Mesenchymal stem cell (in vitro differentiated cells and primary cell): ENCODE results near the gene PARD3.

Experiments
- DNase-seq: peaks from one replicate; pipeline ENCODE4 v3.0.0-alpha.2; 2013
- H2AFZ ChIP-seq: one replicate; pipeline ENCODE4 v1.6.1; 2013; ENCODE audit warnings: low read depth, mild to moderate bottlenecking, control low read depth, inconsistent platforms, low read length, moderate library complexity
- H2AK5ac ChIP-seq: 2 replicates; pipeline ENCODE4 v1.6.1; 2013; ENCODE audit warnings: low read length, moderate library complexity, mild to moderate bottlenecking, inconsistent platforms; ENCODE audit not compliant: severe bottlenecking
- H2BK120ac ChIP-seq: one replicate; pipeline ENCODE4 v1.6.1; 2013; ENCODE audit warnings: low read depth, mild to moderate bottlenecking, inconsistent platforms, low read length, moderate library complexity
- H2BK12ac ChIP-seq, 2 experiments: one replicate each; pipeline ENCODE4 v1.6.1; 2013; ENCODE audit warnings: inconsistent platforms in 2 of 2, low read length in 2 of 2, mild to moderate bottlenecking in 2 of 2, moderate library complexity in 2 of 2, control low read depth in 1 of 2
- H2BK15ac ChIP-seq: one replicate; pipeline ENCODE4 v1.6.1; 2013; ENCODE audit warnings: mild to moderate bottlenecking, low read depth, inconsistent platforms; ENCODE audit not compliant: poor library complexity, severe bottlenecking
- H2BK5ac ChIP-seq: 2 replicates; pipeline ENCODE4 v1.6.1; 2013; ENCODE audit warnings: low read depth, mild to moderate bottlenecking, low read length, control low read depth, inconsistent platforms; ENCODE audit not compliant: poor library complexity, severe bottlenecking
- H3K14ac ChIP-seq, 2 experiments: one replicate each; pipeline ENCODE4 v1.6.1; 2013; ENCODE audit warnings: inconsistent platforms in 2 of 2, low read length in 2 of 2, control low read depth in 1 of 2, mild to moderate bottlenecking in 1 of 2, moderate library complexity in 1 of 2
- H3K18ac ChIP-seq, 2 experiments: one replicate each; pipeline ENCODE4 v1.6.1; 2013; ENCODE audit warnings: inconsistent platforms in 2 of 2, low read length in 2 of 2, control low read depth in 1 of 2, low read depth in 1 of 2, mild to moderate bottlenecking in 1 of 2
- H3K23ac ChIP-seq, 2 experiments: one replicate each; pipeline ENCODE4 v1.6.1; 2013; ENCODE audit warnings: inconsistent platforms in 2 of 2, low read length in 2 of 2, mild to moderate bottlenecking in 2 of 2, moderate library complexity in 2 of 2, control low read depth in 1 of 2
- H3K27ac ChIP-seq: 2 replicates; pipeline ENCODE4 v1.5.1; 2013; ENCODE audit warnings: mild to moderate bottlenecking, moderate library complexity, low read length, control low read depth, inconsistent platforms; ENCODE audit not compliant: poor library complexity, severe bottlenecking
- H3K27me3 ChIP-seq, 2 experiments: 2 replicates each; pipeline versions ENCODE4 v1.6.1 to v1.7.0; 2013; ENCODE audit warnings: low read length in 2 of 2, mild to moderate bottlenecking in 2 of 2, moderate library complexity in 2 of 2, control low read depth in 1 of 2, inconsistent platforms in 1 of 2; ENCODE audit not compliant: control insufficient read depth in 1 of 2, insufficient read depth in 1 of 2
- H3K36me3 ChIP-seq, 2 experiments: 2 replicates each; pipeline versions ENCODE4 v1.6.1 to v1.7.0; 2013; ENCODE audit warnings: low read length in 2 of 2, control low read depth in 1 of 2, inconsistent platforms in 1 of 2, low read depth in 1 of 2, mild to moderate bottlenecking in 1 of 2; ENCODE audit not compliant: insufficient read depth in 2 of 2, control insufficient read depth in 1 of 2
- H3K4ac ChIP-seq, 2 experiments: one replicate each; pipeline ENCODE4 v1.6.1; 2013; ENCODE audit warnings: inconsistent platforms in 2 of 2, low read length in 2 of 2, mild to moderate bottlenecking in 2 of 2, moderate library complexity in 2 of 2, control low read depth in 1 of 2, low read depth in 1 of 2
- H3K4me1 ChIP-seq: 2 replicates; pipeline ENCODE4 v1.6.1; 2013; ENCODE audit warnings: low read depth, low read length, control low read depth; ENCODE audit not compliant: control insufficient read depth, insufficient read depth
- H3K4me2 ChIP-seq: 2 replicates; pipeline ENCODE4 v1.6.1; 2013; ENCODE audit warnings: low read length, mild to moderate bottlenecking, inconsistent platforms; ENCODE audit not compliant: poor library complexity, severe bottlenecking
- H3K4me3 ChIP-seq, 2 experiments: 2 replicates each; pipeline versions ENCODE4 v1.5.1 to v1.7.0; 2013; ENCODE audit warnings: low read length in 2 of 2, mild to moderate bottlenecking in 2 of 2, control low read depth in 1 of 2, low read depth in 1 of 2; ENCODE audit not compliant: insufficient read depth in 1 of 2
- H3K79me1 ChIP-seq: replicated peaks from 2 replicates; pipeline ENCODE4 v1.6.1; 2013; ENCODE audit warnings: mild to moderate bottlenecking, control low read depth, low read length, inconsistent platforms; ENCODE audit not compliant: poor library complexity, severe bottlenecking
- H3K9ac ChIP-seq: 2 replicates; pipeline ENCODE4 v1.7.0; 2013; ENCODE audit warnings: mild to moderate bottlenecking, low read length, moderate library complexity
- H3K9me3 ChIP-seq: 2 replicates; pipeline ENCODE4 v1.7.0; 2013; ENCODE audit warnings: mild to moderate bottlenecking, low read length; ENCODE audit not compliant: control insufficient read depth
- H4K8ac ChIP-seq: one replicate; pipeline ENCODE4 v1.6.1; 2013; ENCODE audit warnings: inconsistent platforms, mild to moderate bottlenecking, low read length, moderate library complexity
- H4K91ac ChIP-seq: one replicate; pipeline ENCODE4 v1.6.1; 2013; ENCODE audit warnings: mild to moderate bottlenecking, low read length, inconsistent platforms
- WGBS: methylation state at CpG from one replicate; pipeline ENCODE4 v1.1.7; 2013; ENCODE audit warnings: mixed read lengths; 5-methylcytosine and 5-hydroxymethylcytosine counted together

PARD3 gene

DNA sequence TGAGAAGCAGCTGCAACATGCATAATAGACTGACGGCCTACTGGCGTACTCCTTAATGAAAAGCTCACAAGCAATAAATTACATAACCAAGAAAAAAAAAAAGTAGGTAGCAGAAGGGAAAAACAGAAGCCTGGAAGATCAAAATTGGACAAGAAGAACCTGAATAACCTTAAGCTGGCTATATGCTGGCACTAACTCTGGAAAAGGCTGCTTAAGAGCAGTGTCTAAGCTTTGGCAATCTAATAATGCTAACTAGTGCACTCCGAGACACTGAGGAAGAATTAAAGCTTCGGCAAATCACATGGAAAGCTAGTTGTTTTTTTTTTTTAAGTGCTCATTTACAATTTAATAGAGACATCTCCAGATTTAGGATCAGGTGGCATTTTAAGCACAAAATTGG lies 441.9 kb downstream of the PARD3 start:
- Histone ChIP-seq H3K79me1 (peaks cover 15% of the 10 kb centered on the region), H2BK120ac (no peak overlapping the region), H2BK12ac (no peak overlapping the region), H4K8ac (no peak overlapping the region), H2AK5ac (no peak overlapping the region), H4K91ac (no peak overlapping the region), H3K27me3 (no peaks in the 10 kb centered on the region), H3K4me3 (no peak overlapping the region), H3K27ac (no peak overlapping the region), H3K9me3 (peaks cover 9% of the 10 kb centered on the region), H2BK5ac (no peak overlapping the region), H2BK15ac (no peak overlapping the region), H2AFZ (no peak overlapping the region), H3K23ac (no peak overlapping the region), H3K4ac (no peak overlapping the region), H3K36me3 (peaks cover 6 to 24% of the 10 kb centered on the region in 2 experiments), H3K18ac (no peak overlapping the region), H3K14ac (no peak overlapping the region), H3K4me2 (no peak overlapping the region), H3K9ac (no peak overlapping the region), H3K4me1 (no peaks in the 10 kb centered on the region)
- no peak for DNase-seq
- WGBS: 100% methylated on average over 2 of the region's 4 CpGs

DNA sequence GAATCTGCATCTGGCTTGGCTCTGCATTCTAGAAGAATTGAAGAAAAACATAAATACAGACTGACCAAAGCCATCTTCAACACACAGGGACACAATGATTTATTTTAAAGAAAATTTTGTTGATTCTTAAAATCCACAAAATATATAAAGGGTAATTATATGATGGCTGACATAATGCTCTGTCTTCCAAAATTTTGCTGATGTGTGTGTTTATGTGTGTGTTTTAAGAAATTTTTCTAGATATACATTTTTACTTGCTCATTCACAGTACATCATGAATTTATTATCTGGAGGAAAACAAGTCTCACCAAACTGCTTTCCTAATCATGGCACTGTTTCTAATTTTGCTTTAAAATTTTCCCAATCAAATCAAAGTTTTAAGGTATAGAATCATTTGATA lies 442.6 kb downstream of the PARD3 start:
- Histone ChIP-seq H4K8ac (no peak overlapping the region), H3K23ac (no peak overlapping the region), H3K27me3 (no peaks in the 10 kb centered on the region), H3K14ac (no peak overlapping the region), H2BK5ac (no peak overlapping the region), H3K4me1 (no peaks in the 10 kb centered on the region), H3K4me3 (no peak overlapping the region), H3K9me3 (peaks cover 9% of the 10 kb centered on the region), H2AFZ (no peak overlapping the region), H4K91ac (no peak overlapping the region), H2BK15ac (no peak overlapping the region), H3K36me3 (peaks cover 11 to 24% of the 10 kb centered on the region in 2 experiments), H3K4ac (no peak overlapping the region), H3K27ac (no peak overlapping the region), H3K9ac (no peak overlapping the region), H3K79me1 (peaks cover 20% of the 10 kb centered on the region), H2AK5ac (no peak overlapping the region), H2BK120ac (no peak overlapping the region), H3K18ac (no peak overlapping the region), H2BK12ac (no peak overlapping the region), H3K4me2 (no peak overlapping the region)
- DNase-seq: no peak

DNA sequence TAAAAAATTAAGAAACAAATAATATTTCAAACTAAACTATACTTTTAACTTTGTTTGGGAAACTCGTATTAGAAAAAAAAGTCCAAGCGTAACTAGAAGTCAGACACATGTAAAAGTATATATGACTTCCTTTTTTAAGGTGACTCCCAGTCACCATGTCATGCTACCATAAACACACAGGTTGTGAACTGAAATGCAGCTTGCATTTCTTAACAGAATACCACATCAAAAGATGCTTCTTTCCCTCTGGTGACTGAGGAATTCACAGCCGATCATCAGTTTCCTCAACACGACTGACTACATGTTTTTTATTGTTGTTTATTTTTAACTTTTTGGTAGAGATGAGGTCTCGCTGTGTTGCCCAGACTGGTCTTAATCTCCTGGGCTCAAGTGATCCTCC lies 445.0 kb downstream of the PARD3 start:
- Histone ChIP-seq H3K36me3 (peaks cover 14 to 24% of the 10 kb centered on the region in 2 experiments), H3K9me3 (peaks cover 9% of the 10 kb centered on the region), H3K4ac (no peak overlapping the region), H2AFZ (no peak overlapping the region), H3K27ac (no peak overlapping the region), H3K18ac (no peak overlapping the region), H3K4me1 (no peaks in the 10 kb centered on the region), H2BK12ac (no peak overlapping the region), H3K9ac (no peak overlapping the region), H3K23ac (no peak overlapping the region), H4K8ac (no peak overlapping the region), H3K79me1 (peaks cover 21% of the 10 kb centered on the region), H2BK120ac (no peak overlapping the region), H2AK5ac (no peak overlapping the region), H4K91ac (no peak overlapping the region), H3K4me2 (no peak overlapping the region), H3K4me3 (no peak overlapping the region), H3K14ac (no peak overlapping the region), H2BK15ac (no peak overlapping the region), H2BK5ac (no peak overlapping the region), H3K27me3 (no peaks in the 10 kb centered on the region)
- no peak for DNase-seq
- 93% methylated on average over 4 of the region's 5 CpGs for WGBS

DNA sequence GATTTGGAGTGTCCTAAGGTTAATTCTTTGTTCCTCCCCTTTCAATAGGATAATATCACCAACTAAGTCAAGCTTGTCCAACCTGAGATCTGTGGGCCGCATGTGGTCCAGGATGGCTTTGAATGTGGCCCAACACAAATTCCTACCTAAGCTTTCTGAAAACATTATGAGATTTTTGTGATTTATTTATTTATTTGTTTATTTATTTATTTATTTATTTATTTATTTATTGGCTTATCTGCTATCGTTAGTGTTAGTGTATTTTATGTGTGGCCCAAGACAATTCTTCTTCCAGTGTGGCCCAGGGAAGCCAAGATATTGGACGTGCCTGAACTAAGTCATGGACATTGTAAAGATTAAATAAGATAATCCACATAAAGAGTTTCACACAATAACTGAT lies 446.0 kb downstream of the PARD3 start:
- no peak overlapping the region for H4K91ac ChIP-seq
- H3K4me2 ChIP-seq: no peak overlapping the region
- peaks cover 14 to 19% of the 10 kb centered on the region in 2 experiments for H3K36me3 ChIP-seq
- peaks cover 21% of the 10 kb centered on the region for H3K79me1 ChIP-seq
- no peak overlapping the region for H2BK15ac ChIP-seq
- no peak overlapping the region for H3K18ac ChIP-seq
- no peak for DNase-seq
- no peak overlapping the region for H3K9ac ChIP-seq
- WGBS: no CpG with 5 or more reads among the region's 3 CpGs
- no peak overlapping the region for H4K8ac ChIP-seq
- H2BK5ac ChIP-seq: no peak overlapping the region
- no peak overlapping the region for H3K14ac ChIP-seq
- H2AK5ac ChIP-seq: no peak overlapping the region
- H3K27me3 ChIP-seq: no peaks in the 10 kb centered on the region
- no peak overlapping the region for H2BK12ac ChIP-seq
- no peak overlapping the region for H3K27ac ChIP-seq
- no peak overlapping the region for H3K23ac ChIP-seq
- H2BK120ac ChIP-seq: no peak overlapping the region
- no peak overlapping the region for H2AFZ ChIP-seq
- H3K9me3 ChIP-seq: peaks cover 9% of the 10 kb centered on the region
- H3K4me1 ChIP-seq: no peaks in the 10 kb centered on the region
- no peak overlapping the region for H3K4me3 ChIP-seq
- H3K4ac ChIP-seq: no peak overlapping the region
